Activated CD4-positive, alpha-beta T cell treated with anti-CD3 and anti-CD28 coated beads, Interleukin-2, amount 50 U/mL, for 24 hours (primary cell): Measurements from ENCODE around the gene UBR1.
"Not testable (repeated sequence)": the region's sequence is repeated elsewhere in the genome, so short reads cannot be mapped to it uniquely, and the experiment has no call there.

Experiments
- DNase-seq, 2 donors: peaks; one replicate each; pipeline ENCODE4 v3.0.0-alpha.2; 2020; ENCODE audit warnings: low read depth in 1 of 2, low spot score in 1 of 2

Gene UBR1

DNA sequence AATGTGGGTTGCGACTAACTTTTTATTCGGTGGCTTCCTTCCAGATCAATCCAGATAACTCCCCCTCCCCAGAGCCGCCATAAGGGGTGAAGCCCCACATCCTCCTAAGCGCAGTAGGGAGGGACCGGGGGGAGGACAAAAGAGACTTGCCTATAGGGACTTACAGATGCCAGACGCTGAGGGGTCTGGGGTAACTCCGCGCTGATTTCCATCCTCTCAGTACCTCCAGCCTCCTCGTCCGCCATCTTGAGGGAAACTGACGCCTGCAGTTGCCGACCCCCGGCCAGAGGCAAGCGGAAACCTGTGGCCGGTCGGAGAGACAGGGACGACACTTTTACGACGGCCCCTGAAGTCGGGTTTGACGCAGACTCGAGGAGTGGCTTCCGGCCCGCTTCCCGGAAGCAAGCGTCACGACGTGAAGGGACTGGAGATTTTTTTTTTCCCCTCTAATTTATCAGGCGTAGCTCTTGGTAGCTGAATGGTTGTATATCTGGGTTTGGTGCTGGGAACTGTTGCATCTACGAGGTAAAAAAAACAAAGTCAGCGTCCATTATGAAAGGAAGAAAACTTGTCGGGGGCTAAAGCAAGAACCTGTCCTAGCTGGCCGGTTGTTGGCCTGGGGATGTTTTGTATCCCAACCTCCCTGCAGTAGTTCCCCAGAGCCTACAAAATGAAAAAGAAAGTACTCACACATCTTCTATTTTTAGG lies at the start of gene UBR1:
TSS of gene UBR1 (minus strand) at position 261 of the 708 bp plus-strand sequence. CDS start at position 245, 16 bp downstream.
- DNase-seq: peak; percentile 73 to 88

DNA sequence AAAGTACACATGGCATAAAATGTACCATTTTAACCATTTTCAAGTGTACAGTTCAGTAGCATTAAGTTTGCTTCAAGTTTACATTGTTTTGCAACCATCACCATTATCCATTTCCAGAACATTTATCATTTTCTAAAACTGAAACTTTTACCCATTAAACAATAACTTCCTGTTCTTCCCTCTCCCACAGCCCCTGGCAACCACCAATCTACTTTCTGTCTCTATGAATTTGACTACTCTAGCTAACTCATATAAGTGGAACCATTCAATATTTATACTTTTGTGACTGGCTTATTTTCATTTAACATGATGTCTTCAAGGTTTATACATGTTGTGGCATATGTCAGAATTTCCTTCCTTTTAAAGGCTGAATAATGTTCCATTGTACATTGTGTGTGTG lies 47.4 kb upstream of the UBR1 start:
- no peak for DNase-seq

DNA sequence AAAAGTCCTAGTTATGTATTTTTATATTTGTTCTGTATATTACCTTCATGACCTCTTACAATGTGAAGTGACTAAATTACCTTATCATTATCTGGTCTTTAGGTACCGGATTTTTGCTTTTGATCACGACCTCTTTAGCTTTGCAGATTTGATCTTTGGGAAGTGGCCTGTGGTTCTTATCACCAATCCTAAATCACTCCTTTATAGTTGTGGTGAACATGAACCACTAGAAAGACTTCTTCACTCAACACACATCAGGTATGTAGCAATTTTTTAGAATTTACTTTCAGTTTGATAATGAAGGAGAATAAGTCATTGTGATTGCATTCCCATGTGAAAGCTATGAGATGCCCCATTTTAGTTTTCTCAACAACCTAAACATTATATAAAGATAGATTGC lies 45.9 kb upstream of the UBR1 start:
- no peak for DNase-seq

DNA sequence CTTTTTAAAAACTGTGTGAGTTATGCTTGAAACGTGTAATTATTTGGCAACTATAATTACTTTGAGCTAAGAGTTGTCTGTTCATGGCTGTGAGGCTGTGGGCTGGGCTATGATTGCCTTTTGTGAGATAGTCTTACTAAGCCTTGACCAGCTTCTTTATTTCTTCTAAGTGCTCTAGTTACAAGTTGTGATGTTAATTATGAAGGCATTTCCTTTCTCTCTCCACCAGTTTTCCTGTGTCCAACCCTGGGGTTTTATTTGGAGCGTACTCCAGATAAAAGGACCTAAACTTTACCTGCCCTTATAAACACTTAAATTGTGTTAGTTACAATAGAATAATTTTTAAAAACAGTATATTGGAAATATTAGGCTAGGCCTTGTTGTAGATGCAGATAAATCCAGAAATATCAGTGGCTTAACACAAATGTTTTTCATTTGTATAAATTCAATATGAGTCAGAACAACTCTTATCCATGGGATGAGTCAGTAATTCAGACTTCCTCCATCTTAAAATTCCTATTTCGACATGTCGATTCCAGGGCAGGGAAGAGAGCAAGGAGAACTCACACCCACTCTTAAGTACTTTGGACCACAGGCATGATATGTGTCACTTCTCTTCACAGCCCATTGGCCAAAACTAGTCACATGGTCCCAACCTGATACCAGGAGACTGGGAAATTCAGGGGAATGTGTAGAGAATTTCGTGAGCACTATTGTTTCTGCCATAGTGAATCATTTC lies 44.5 kb upstream of the UBR1 start:
- no peak for DNase-seq

DNA sequence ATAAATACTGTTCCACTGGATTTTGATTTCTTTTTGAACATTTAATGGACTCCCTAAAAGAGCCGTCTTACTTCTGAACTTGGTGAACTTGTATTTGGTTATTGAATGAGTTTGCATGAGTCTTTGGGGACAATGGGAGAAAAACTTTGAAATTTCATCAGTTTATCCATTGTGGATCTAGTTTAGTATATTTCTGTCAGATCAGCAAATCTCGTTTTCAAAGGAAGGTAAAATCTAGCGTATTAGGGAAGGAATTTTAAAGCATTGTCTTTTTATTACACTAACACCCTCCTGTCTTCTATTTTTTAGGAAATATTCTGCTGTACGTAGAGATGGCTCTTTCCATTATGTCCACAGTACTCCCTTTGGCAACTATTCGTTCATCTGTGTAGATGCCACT lies 40.3 kb upstream of the UBR1 start:
- DNase-seq: no peak

DNA sequence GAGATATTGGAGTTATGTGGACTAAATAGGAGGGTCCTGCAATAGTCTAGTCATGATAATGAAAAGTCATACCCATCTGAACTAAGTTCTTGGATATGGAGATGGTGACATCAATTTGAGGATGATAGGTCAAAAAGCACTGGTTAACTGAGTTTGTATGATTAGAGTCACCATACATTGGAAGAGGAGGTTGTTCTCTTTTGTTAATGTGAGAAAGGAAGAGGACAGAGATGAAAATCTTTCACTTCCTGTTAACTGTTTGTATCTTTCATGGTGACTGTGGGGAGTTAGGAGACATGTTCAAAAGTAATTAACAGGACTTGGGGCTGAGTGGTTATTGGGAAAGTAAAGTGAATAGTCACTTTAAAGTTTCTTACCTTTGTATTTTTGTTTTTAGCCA lies 38.7 kb upstream of the UBR1 start:
- no peak for DNase-seq

DNA sequence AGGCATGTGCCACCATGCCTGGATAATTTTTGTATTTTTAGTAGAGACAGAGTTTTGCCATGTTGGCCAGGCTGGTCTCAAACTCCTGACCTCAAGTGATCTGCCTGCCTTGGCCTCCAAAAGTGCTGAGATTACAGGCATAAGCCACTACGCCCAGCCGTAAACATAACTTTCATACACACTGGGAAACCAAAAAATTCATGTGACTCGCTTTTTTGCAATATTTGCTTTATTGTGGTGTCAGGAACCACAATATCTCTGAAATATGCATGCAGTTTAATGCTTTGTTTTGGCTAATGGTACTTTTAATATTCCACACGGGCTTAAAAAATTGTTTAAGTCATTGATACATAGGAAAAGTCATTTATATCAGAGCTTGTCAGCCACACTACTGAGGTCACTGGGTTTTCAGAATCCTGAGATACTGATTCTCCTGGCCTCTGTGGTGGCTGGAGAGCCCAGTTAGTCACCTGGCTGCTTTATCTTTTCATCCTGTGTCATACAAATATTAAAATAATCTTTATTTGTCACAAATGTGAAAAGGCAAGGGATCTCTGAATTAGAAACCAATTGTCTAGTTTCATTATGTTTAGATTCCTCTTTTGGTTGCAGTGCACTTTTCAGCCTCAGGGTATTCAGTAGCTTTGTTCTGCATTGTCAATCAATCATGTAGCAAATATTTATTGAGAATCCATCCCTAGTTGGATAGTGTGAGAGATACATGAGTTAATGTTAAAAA lies 37.5 kb upstream of the UBR1 start:
- no peak for DNase-seq

DNA sequence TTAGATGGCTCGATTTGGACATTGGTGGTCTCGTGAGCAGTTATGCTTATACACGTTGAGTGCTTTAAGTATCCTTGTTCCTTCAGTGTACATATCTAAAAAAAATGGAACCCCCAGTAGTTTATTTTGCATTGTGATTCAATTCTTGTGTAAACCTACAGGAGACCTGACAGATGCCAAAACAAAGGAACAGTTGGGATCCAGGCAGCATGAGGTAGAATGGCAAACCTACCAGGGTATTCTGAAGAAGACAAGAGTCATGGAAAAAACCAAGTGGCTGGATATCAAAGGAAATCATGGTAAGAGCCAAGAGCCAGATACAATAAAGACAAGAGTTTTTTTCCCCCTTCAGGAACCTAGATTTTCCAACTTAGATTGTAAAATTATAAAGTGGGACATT lies 29.5 kb upstream of the UBR1 start:
- no peak for DNase-seq

DNA sequence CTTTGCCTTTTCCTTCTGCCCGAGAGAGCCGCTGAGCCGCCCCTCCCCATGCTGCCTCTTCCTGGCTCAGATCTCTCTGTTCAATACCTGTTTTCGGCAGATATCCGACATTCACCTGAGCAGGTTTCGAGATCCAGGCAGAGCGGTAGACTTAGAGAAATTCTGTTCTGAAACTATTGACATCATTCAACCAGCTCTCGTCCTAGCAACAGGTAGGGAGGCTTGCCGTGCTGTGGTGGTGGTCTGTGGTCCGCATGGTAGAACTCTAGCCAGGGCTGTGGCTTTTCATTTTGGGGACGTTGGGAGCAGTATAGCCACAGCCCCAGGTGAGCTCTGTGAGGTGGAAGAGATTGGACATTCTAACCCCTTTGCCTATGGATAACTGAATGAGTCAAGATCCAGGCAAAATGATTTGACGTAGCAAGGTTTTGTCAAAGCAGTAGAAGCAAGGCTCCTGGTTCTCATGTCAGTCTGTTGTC lies 28.4 kb upstream of the UBR1 start:
- DNase-seq: no peak

DNA sequence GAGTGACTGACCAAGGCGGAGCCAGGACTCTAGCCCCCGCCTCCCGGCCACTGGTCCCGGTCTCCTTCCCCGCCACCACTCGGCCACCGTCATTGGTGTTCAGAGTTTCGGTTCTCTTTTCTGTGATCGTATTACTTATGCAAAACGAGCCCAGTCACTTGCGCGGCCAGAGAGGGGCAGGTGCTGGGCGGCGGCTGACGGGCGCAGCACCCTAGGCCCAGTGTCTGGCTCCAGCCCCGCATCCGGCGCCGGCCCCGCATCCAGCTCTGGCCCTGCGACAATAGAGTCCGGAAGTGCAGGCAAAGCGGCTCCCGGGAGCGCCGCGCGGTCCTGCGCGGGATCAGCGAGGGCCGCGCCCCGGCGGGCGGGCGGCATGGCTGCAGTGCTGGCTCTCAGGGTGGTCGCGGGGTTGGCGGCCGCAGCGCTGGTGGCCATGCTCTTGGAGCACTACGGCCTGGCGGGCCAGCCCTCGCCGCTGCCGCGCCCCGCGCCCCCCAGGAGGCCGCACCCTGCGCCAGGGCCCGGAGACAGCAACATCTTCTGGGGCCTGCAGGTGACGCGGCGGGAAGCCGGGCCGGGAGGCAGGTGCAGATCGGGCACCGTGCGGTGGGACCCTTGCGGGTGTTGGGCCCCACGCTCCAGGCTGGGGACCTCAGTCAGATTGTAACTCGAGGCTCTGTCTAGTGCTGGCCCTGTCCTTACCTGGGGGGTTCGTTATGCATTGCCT lies 27.8 kb upstream of the UBR1 start, which contains the start of gene TMEM62:
TSS of gene TMEM62 (plus strand) at position 157 of the 727 bp plus-strand sequence. CDS start at position 374, 217 bp downstream.
- DNase-seq: peak; percentile 26 to 43

DNA sequence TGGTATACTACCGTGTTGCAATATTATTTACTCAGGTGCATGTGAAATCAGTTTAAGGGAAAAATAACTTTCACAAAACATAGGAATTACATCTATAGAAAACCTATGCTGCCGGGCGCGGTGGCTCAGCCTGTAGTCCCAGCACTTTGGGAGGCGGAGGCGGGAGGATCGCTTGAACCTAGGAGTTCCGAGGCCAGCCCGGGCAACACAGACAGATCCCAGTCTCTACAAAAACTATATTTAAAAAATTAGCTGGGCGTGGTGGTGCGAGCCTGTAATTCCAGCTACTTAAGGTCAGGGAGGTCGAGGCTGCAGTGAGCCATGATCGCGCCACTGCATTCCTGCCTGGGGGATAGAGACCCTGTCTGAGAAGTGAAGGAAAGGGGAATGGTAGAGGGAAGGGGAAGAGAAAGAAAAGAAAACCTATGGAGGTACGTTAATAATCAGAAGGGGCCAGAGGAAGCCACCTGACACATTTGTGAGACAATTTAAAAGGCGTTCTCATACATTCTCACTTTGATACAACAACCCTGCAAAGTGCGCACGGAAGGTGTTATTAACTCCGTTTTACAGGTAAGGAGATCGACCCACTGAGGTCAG lies 27.1 kb upstream of the UBR1 start:
- DNase-seq: no peak

DNA sequence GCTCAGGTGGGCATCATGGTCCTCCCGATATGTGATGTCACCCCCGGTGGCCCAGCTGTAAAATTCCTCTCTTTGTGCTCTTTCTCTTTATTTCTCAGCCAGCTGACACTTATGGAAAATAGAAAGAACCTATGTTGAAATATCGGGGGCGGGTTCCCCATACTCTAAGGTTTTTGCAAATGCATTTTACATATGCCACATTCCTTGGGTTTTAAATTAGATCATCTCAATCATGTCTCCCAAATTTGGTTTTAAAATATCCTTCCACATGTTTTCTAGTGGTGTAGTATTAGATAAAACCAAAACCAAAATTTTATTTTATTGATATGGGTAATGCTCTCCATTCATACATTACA lies 23.1 kb upstream of the UBR1 start:
- no peak for DNase-seq

DNA sequence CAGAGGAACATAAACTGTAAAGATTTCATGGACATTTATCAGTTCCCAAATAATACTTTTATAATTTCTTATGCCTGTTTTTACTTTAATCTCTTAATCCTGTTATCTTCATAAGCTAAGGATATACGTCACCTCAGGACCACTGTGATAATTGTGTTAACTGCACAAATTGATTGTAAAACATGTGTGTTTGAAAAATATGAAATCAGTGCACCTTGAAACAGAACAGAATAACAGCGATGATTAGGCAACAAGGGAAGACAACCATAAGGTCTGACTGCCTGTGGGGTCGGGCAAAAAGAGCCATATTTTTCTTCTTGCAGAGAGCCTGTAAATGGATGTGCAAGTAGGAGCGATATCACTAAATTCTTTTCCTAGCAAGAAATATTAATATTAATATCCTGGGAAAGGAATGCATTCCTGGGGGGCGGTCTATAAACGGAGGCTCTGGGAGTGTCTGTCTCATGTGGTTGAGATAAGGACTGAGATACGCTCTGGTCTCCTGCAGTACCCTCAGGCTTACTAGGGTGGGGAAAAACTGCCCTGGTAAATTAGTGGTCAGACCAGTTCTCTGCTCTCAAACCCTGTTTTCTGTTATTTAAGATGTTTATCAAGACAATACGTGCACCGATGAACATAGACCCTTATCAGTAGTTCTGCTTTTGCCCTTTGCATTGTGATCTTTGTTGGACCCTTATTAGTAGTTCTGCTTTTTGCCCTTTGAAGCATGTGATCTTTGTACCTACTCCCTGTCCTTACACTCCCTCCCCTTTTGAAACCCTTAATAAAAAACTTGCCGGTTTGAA lies 22.5 kb upstream of the UBR1 start:
- DNase-seq: not testable (repeated sequence)

DNA sequence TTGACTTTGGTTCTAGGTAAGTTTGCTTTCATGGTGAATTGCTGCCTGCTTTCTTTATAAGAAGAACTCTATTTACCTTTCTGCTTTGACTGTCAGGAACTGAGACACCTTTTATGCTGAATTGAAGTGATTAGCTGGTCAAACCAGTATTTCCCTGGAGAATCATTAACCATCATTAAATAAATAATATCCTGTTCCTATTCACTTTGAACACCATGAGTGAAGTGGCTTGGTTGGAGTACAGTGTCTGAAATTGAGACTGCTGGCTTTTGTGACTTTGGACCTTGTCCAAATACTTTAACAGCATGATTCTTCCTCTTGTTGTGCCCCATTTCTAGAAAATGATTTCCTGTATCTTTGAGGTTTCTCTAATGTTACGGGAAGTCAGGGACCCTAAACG lies 21.9 kb upstream of the UBR1 start:
- DNase-seq: no peak

DNA sequence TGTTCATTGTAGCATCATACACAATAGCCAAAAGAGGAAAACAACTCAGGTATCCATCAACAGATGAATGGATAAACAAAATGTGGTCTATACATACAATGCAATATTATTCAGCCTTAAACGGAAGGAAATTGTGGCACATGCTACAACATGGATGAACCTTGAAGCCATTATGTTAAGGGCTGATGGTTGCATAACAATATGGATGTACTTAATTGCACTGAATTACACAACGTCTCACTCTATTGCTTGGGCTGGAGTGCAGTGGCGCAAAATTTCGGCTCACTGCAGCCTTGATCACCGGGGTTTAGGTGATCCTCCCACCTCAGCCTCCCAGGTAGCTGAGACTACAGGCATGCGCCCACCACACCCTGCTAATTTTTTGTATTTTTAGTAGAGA lies 20.5 kb upstream of the UBR1 start:
- no peak for DNase-seq

DNA sequence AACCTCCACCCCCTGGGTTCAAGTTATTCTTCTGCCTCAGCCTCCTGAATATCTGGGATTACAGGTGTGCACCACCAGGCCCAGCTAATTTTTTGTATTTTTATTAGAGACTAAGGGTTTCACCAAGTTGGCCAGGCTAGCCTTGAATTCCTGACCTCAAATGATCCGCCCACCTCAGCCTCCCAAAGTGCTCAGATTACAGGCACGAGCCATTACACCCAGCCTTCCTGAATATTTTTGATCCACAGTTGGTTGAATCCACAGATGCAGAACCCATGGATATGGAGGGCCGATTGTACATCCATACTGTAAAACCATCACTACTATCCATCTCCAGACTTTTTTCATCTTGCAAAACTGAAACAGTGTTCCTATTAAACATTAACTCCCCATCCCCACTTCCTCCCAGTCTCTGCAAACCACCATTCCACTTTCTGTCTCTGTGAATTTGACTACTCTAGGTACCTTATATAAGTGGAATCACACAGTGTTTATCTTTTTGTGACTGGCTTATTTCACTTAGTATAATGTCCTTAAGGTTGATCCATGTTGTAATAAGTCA lies 19.3 kb upstream of the UBR1 start:
- no peak for DNase-seq

DNA sequence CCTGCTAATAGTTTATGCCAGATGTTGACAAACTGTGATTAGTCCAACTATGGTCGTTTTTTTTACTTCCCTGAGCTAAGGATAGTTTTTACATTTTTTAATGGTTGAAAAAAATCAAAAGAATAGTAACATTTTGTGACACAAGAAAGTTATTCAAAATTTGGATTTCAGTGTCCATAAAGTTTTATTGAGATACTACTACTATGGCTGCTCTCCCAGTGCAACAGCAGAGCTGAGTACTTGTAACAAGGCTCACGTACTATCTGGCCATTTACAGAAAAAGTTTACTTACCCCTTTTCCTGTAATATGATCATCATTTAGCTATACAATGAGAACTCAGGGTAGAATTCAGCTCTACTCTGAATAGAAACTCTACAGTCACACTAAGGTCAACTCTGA lies 16.0 kb upstream of the UBR1 start:
- DNase-seq: no peak

DNA sequence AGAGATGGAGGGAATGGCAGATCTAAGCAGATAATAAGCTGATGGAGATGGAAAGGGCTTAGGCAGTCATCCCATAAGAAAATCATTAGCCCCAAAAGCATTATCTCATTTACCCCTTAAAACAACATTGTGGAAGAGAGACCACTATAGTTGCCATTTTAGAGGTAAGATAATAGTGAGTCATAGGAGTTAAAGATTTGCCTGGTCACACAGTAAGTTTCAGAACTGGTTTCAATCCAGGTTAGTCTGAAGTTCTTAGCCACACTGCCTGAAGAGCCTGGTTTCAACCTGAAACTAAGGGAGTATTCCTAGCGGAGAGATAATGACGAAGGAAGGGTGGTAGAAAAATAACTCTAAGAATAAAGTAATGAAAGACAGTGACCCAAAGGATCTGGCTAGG lies 13.0 kb upstream of the UBR1 start:
- DNase-seq: no peak

DNA sequence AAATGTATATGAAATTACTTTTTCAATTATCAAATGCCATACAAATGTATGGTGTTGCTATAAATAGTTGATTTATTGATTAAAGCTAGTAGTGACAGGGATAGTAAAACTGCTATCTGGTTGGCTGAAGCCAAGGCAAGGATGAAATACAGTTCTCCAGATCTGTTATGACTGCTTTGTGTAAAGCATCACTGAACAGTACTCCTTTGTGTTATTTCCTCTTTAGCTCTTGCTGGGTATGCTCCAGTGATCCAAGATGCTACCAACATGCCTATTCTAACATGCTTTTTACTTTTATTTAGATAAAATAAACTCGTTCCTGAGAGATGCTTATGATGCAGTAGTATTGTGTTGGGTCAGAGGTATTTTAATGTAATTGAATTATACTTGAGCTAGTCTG lies 12.4 kb upstream of the UBR1 start:
- DNase-seq: no peak

DNA sequence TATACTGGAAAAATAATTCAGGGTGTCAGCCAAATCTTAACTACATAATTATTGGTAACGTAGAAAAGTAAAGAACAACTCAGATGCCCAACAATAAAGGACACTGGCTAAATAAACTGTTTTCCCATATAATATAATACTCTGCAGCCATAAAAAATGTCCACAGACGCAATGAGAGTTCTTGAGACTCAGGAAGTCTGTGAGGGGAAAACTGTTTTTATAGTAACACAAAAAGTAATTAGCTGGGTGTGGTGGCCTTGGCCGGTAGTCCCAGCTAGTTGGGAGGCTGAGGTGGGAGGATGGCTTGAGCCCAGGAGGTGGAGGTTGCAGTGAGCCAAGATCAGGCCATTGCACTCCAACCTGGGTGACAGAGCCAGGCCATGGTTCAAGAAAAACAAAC lies 5.5 kb upstream of the UBR1 start:
- DNase-seq: no peak
